Measurements from ENCODE around the gene CTNNA2.

Gene CTNNA2

DNA sequence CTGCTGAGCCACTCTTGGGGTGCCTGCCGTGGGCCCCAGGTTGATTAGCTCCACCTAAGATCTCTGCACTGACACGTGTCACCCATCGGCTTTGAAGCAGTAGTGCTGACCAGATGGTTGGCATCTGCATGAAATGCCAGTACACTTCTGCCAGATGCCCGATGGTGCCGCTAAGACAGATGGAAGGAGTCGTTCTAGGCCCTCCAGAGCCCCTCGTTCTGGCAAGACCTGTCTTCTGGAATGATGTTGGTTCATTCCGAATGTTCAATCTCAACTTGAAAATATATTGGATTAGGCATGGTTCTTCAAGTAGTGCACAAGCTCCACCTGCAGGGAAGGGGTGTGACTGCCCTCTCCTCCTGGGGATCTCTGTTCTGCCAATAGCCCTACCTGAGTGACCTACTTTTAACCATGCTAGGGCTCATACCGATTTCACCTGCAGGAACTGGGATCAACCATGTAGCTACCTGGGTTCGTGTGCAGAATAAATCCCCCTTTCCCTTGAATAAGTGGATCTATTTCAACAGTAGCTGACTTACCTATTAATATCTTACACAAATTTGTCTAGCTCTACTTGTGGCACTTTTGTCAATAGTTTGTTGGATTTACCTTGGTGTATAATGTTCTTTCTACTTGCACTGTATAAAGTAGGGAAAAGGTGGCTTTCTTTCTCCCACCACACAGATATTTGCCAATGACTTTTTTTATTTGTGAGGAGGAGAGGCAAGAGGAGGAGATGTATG is 342.6 kb downstream of the CTNNA2 start:
- DNase-seq (ENCODE audit: low read depth in 2 of 2) = no peak

DNA sequence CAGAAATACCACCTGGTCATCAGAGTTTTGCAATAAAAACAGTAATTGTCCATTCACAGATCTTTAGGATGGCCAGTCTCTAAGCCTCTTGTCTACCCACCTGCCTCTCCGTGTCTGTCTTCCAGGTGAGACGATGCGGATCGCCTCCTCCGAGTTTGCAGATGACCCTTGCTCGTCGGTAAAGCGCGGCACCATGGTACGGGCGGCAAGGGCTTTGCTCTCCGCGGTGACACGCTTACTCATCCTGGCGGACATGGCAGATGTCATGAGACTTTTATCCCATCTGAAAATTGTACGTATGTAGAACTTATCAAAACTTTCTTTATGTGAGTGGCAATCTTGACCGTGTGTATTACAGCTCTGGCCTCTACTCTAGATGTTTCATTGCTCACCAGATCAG is 345.0 kb downstream of the CTNNA2 start:
- no peak for DNase-seq (ENCODE audit: low read depth in 2 of 2)

GRCh38 chr2:79860228-79861058 is 347.6 kb downstream of the CTNNA2 start:
- no peak for DNase-seq (ENCODE audit: low read depth in 2 of 2)

- no peak for DNase-seq (ENCODE audit: low read depth in 2 of 2)
Measured at GRCh38 chr2:79861059-79861374, 348.2 kb downstream of the CTNNA2 start.

- no peak for DNase-seq (ENCODE audit: low read depth in 2 of 2)
Measured at GRCh38 chr2:79862756-79863155, 349.9 kb downstream of the CTNNA2 start.

DNA sequence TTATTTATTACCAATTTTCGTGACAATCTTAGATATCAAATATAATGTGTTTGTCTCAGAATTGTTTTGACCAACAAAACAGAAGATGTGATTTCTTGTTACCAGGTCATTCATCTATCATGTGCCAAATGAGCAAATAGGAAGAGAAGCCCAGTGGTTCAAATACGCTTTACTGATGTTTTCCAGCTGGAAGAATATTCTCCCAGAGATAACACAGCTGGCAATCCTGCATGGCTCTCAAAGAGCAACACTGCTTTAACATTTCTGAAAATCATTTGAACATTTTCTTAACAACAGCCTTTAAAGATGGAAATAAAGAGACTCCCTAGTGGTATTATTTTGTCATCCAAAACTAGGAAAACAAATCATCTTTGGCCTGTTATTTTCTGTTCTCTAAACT is 359.8 kb downstream of the CTNNA2 start:
- DNase-seq (ENCODE audit: low read depth in 2 of 2) = no peak

GRCh38 chr2:79874015-79874414 is 361.2 kb downstream of the CTNNA2 start:
- DNase-seq (ENCODE audit: low read depth in 2 of 2) = no peak

DNA sequence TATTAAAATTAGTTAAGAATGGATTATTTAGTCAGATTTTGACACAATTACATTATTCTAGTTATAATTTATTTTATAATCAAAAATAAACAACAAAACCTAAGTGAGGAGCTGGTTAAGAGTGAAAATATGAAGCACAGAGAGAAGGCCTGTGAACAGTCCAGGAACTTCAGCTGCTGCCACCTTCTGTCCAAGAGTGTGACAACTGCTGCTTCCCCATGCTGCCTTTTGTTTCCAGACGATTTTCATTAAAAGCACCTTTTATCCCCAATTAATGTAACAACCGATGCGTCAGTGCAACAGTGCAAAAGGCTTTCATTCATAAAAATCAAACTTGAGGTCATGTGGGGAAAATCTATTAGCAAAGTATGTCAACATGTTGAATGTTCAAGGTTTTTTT is 363.6 kb downstream of the CTNNA2 start:
- no peak for DNase-seq (ENCODE audit: low read depth in 2 of 2)

GRCh38 chr2:79882548-79882947 is 369.7 kb downstream of the CTNNA2 start:
- DNase-seq (ENCODE audit: low read depth in 2 of 2) = no peak

DNA sequence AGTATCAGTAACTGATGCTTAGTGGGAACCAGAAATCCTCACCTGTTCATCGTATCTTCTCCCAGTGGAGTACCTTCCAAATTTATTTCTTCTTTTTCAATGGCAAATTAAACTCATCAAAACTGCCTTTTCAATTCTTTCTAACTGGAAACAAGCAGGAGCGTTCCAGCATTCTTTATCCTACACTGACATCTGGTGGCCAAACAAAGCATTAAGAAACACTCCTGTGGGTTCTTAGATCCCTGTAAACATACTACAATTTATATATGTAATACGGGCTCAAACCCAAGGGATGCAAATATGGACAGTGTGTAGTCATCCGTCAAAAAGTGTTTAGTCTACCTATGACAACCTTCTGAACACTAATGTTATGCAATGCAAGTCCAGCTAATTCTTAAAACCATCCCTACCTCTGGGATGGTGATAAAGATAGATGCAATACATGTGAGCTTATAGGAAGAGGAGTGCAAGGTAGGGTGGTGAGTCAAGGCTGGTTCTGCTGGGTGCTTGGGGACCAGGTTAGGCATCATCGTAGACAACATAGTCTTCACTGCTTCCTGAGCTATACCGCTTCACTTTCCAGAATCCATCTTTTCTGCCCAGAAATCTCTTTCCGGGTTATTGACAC is 375.0 kb downstream of the CTNNA2 start:
- DNase-seq (ENCODE audit: low read depth in 2 of 2) = no peak

- DNase-seq (ENCODE audit: low read depth in 2 of 2) = no peak
Measured at GRCh38 chr2:79892123-79892522, 379.3 kb downstream of the CTNNA2 start.

- DNase-seq (ENCODE audit: low read depth in 2 of 2) = no peak
Measured at GRCh38 chr2:79899196-79899595, 386.3 kb downstream of the CTNNA2 start.

DNA sequence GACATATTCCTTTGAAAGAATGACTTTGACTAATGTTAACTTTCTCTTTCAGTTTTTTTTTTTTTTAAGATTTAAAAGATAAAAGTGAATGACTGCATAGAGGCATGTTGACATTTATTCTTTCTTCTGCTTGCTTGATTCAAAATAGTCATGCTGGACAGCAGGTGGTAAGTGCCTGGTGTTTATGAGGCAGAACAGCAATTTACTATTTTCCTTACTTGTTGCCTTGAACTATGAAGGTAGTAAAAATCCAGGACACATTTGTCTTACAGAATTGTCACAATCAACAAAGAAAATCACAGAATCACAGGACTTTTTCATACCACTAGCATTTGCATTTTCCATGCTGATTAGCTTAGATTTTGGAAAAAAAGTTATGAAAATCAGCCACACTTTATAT is 388.3 kb downstream of the CTNNA2 start:
- DNase-seq (ENCODE audit: low read depth in 2 of 2) = no peak

DNA sequence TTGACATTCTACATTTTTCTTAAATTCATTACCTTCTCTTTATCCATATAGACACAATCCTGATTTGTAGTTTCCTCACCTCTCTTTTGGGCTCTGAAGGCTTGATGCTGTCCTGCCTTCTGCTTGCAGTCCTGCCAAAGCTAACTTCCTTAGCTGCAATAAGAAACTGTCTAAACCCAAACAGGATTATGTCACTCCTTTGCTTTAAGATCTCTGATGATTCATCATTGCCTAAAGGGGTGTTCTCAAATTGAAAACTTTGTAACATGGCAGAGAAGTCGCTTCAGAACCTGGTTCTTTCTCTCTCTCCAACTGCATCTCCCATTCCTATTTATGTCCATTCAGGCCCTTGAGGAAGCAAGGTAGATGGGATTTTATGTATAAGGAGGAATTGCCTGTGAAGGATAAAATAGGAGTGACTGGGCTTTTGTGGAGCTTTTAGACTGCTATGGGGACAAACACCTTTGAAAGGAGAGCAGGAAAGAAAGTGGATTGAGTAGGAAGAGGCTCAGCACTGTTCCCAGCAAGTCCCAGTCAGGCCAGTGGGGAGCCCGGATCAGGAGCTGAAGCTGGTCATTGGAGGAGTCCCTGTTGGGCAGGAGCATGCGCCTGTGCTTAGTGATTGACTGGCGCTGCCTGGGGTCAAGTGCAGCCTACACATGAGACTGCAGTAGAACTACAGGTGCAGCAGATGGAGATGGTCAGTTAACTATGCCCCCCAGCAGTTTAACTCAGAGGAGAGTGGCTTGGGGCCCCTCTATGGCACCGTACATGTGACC is 390.6 kb downstream of the CTNNA2 start:
- no peak for DNase-seq (ENCODE audit: low read depth in 2 of 2)

DNA sequence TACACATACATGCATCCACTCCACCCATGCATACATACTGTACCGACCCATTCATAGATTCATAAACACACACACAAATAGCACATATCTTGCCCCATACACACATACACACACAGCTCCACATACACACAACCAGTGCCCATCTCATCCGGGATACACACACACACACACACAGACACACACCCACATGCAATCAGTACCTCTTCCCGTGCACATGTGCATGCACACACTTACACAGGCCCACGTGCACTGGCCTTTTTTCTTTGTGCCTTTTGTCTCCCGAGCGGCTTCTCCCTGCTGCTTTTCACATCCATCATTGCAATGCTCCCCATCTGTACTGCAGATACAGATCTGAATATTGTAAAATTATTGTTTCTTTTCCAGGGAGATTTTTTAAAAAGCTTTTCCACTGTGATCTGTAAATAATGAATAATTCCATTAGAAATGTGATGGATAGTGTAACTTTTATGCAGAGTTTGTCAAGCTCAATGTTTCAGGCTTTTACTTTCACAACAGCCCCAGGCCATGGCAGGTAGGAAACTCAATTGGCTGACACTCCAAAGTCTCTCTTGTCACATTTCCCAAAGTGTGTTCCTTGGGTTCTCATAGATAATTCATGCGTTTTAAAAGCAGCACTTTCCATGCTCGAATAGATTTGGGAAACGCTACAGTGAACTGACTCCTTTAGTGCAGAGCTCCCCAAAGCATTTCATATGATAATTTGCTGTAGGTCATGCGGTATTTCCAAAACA is 393.5 kb downstream of the CTNNA2 start:
- DNase-seq (ENCODE audit: low read depth in 2 of 2) = no peak

GRCh38 chr2:79909521-79909920 is 396.7 kb downstream of the CTNNA2 start:
- DNase-seq (ENCODE audit: low read depth in 2 of 2) = no peak

DNA sequence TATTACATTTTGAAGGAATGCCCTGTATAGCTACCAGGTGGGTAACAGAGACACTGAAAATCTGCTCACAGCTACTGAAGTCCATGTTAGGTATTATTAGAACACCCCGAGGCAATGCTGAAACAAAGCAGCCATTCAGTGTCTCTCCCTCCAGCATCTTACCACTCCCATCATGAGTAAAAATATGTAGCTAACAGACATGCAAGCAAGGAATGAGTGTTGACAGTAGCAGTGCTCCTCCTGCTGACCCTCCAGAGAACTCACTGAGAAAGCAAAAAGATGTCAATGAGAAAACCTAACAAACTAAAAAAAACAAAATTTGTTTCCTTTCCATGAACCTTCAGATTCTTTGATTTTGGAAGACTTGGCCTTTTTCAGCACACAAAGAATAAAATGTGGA is 397.8 kb downstream of the CTNNA2 start:
- DNase-seq (ENCODE audit: low read depth in 2 of 2) = no peak

DNA sequence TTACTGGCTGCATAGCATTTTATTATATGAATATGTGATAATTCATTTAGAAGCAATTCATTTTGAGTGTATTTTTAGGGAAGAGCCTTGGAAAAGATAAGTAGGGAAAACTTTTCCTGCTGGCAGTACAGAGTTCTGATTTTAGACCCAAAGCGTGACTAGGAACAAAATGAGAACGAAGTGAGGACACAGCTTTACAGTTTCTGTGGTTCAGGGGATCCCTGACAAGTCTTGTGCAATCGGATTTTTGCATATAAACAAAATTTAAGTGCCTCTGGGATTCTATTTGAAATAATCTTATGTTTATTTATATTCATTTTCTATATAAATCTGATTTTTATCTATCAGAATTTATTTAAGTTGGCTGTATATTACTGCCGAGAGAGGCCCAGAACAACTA is 402.6 kb downstream of the CTNNA2 start:
- DNase-seq (ENCODE audit: low read depth in 2 of 2) = no peak

GRCh38 chr2:79916285-79916684 is 403.4 kb downstream of the CTNNA2 start:
- no peak for DNase-seq (ENCODE audit: low read depth in 2 of 2)

DNA sequence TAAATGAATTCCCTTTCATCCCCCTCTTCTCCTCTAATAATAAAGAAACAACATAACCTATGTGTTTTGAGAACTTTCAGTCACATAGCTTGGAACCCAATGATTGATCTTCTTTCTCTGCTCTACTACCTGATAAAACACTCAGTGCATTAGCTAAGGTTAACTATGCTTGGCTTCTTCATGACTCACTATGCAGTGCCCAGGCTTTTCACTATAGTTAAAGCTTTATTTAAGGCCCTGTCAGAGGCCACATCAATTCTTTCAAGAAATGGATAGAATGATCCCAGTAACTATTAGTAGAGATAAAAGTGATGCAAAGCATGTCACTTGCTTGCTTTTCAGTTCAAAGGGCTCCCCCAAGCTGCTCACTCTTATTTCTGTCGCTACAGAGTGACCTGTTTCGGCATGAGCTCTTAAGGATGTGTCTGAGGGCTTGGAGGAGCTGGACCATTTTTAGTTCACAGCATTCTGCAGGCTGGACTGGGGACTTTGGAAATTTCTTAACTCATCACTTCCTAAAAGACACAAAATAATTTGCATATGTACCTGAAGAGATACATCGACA is 407.7 kb downstream of the CTNNA2 start:
- no peak for DNase-seq (ENCODE audit: low read depth in 2 of 2)

- DNase-seq (ENCODE audit: low read depth in 2 of 2) = no peak
Measured at GRCh38 chr2:79929624-79930023, 416.8 kb downstream of the CTNNA2 start.
